Activated CD4-positive, alpha-beta T cell treated with anti-CD3 and anti-CD28 coated beads, Interleukin-2, amount 10 ng/mL, durations not matched to agents 24 days and 14 days (primary cell): ENCODE results near the gene LRRC10. TPM values are rescaled to one million over a fixed set of nuclear protein-coding genes. Genes with fewer than 3 reads are reported as not detected.
"Not testable (repeated sequence)": the region's sequence is repeated elsewhere in the genome, so short reads cannot be mapped to it uniquely, and the experiment has no call there.

Experiments
- DNase-seq: peaks from one replicate; pipeline ENCODE4 v3.0.0; 2022
- H3K27ac Mint-ChIP-seq: one replicate; pipeline ENCODE4 v1.8.0; 2022; ENCODE audit warnings: mild to moderate bottlenecking, mixed read lengths
- H3K27me3 Mint-ChIP-seq: one replicate; pipeline ENCODE4 v1.8.0; 2022; ENCODE audit warnings: mixed read lengths
- H3K36me3 Mint-ChIP-seq: one replicate; pipeline ENCODE4 v1.8.0; 2022; ENCODE audit warnings: low read depth, mild to moderate bottlenecking, mixed read lengths
- H3K4me1 Mint-ChIP-seq: one replicate; pipeline ENCODE4 v1.8.0; 2021; ENCODE audit warnings: mixed read lengths
- H3K4me3 Mint-ChIP-seq: one replicate; pipeline ENCODE4 v1.8.0; 2022; ENCODE audit warnings: mild to moderate bottlenecking, moderate library complexity, mixed read lengths
- H3K9me3 Mint-ChIP-seq: one replicate; pipeline ENCODE4 v1.8.0; 2021; ENCODE audit warnings: mixed read lengths
- intact Hi-C: fragments of 100-400 bp; cut with micrococcal nuclease; formaldehyde crosslinking; loops from one replicate; pipeline ENCODE4 v1.15.1; 2023
- total RNA-seq: library from RNA; stranded (reverse); gene quantifications from 2 replicates; pipeline ENCODE4 v1.2.3, GENCODE V29; 2022

Gene LRRC10
- total RNA-seq, 1 donor from 2014 or later, result not detected

GRCh38 chr12:69639400-69640016 lies 28.8 kb upstream of the LRRC10 start:
- H3K9me3 Mint-ChIP-seq, result no peaks in the 10 kb centered on the region
- intact Hi-C loops, result loop anchor here (1.0 to 5.0 kb wide), 3 partner anchors 167 to 349 kb away; partner anchors contain the start of gene FRS2
- H3K36me3 Mint-ChIP-seq, result no peaks in the 10 kb centered on the region
- DNase-seq, result peak; percentile 88
- H3K4me3 Mint-ChIP-seq, result no peak overlapping the region
- H3K4me1 Mint-ChIP-seq, result peaks cover 2% of the 10 kb centered on the region
- H3K27ac Mint-ChIP-seq, result no peak overlapping the region
- H3K27me3 Mint-ChIP-seq, result peaks cover 2% of the 10 kb centered on the region

- H3K27ac Mint-ChIP-seq, result no peak overlapping the region
- intact Hi-C loops, result no loop called here
- no peaks in the 10 kb centered on the region for H3K9me3 Mint-ChIP-seq
- DNase-seq, result no peak
- no peaks in the 10 kb centered on the region for H3K36me3 Mint-ChIP-seq
- no peak overlapping the region for H3K4me3 Mint-ChIP-seq
- H3K4me1 Mint-ChIP-seq, result no peaks in the 10 kb centered on the region
- peaks cover 2% of the 10 kb centered on the region for H3K27me3 Mint-ChIP-seq
These were observed 22.4 kb upstream of the LRRC10 start for GRCh38 chr12:69633061-69633460.

GRCh38 chr12:69630191-69630590 lies 19.5 kb upstream of the LRRC10 start:
- no peak overlapping the region for H3K27ac Mint-ChIP-seq
- H3K27me3 Mint-ChIP-seq, result peaks cover 2% of the 10 kb centered on the region
- H3K9me3 Mint-ChIP-seq, result no peaks in the 10 kb centered on the region
- H3K36me3 Mint-ChIP-seq, result no peaks in the 10 kb centered on the region
- intact Hi-C loops, result no loop called here
- no peak for DNase-seq
- no peaks in the 10 kb centered on the region for H3K4me1 Mint-ChIP-seq
- H3K4me3 Mint-ChIP-seq, result no peak overlapping the region

GRCh38 chr12:69627501-69627900 lies 16.8 kb upstream of the LRRC10 start:
- Mint-ChIP-seq H3K27ac (no peak overlapping the region), H3K4me3 (no peak overlapping the region), H3K9me3 (no peaks in the 10 kb centered on the region), H3K27me3 (peaks cover 2% of the 10 kb centered on the region), H3K36me3 (no peaks in the 10 kb centered on the region), H3K4me1 (no peaks in the 10 kb centered on the region)
- intact Hi-C loops, result no loop called here
- DNase-seq, result no peak

GRCh38 chr12:69623970-69624369 lies 13.3 kb upstream of the LRRC10 start:
- H3K4me1 Mint-ChIP-seq, result no peaks in the 10 kb centered on the region
- DNase-seq, result no peak
- no peaks in the 10 kb centered on the region for H3K9me3 Mint-ChIP-seq
- H3K27me3 Mint-ChIP-seq, result no peaks in the 10 kb centered on the region
- intact Hi-C loops, result no loop called here
- no peak overlapping the region for H3K4me3 Mint-ChIP-seq
- no peak overlapping the region for H3K27ac Mint-ChIP-seq
- no peaks in the 10 kb centered on the region for H3K36me3 Mint-ChIP-seq

GRCh38 chr12:69621551-69621950 lies 10.8 kb upstream of the LRRC10 start:
- intact Hi-C loops, result no loop called here
- no peak overlapping the region for H3K27ac Mint-ChIP-seq

GRCh38 chr12:69620921-69621320 lies 10.2 kb upstream of the LRRC10 start:
- Mint-ChIP-seq H3K9me3 (no peaks in the 10 kb centered on the region), H3K36me3 (no peaks in the 10 kb centered on the region), H3K4me3 (no peak overlapping the region), H3K4me1 (no peaks in the 10 kb centered on the region), H3K27ac (no peak overlapping the region), H3K27me3 (peaks cover 8% of the 10 kb centered on the region)
- no peak for DNase-seq
- intact Hi-C loops, result no loop called here

More at GRCh38 chr12:69621551-69621950, 10.8 kb upstream of the LRRC10 start:
- no peak overlapping the region for H3K4me3 Mint-ChIP-seq
- H3K4me1 Mint-ChIP-seq, result no peaks in the 10 kb centered on the region
- H3K36me3 Mint-ChIP-seq, result no peaks in the 10 kb centered on the region
- no peak for DNase-seq
- H3K27me3 Mint-ChIP-seq, result peaks cover 8% of the 10 kb centered on the region
- no peaks in the 10 kb centered on the region for H3K9me3 Mint-ChIP-seq

- no peaks in the 10 kb centered on the region for H3K36me3 Mint-ChIP-seq
- no peaks in the 10 kb centered on the region for H3K9me3 Mint-ChIP-seq
- DNase-seq, result no peak
- H3K27ac Mint-ChIP-seq, result no peak overlapping the region
- H3K4me3 Mint-ChIP-seq, result no peak overlapping the region
- H3K4me1 Mint-ChIP-seq, result no peaks in the 10 kb centered on the region
- intact Hi-C loops, result no loop called here
- H3K27me3 Mint-ChIP-seq, result peaks cover 13% of the 10 kb centered on the region
These were observed 9.4 kb upstream of the LRRC10 start for GRCh38 chr12:69620077-69620476.

- Mint-ChIP-seq H3K27me3 (peaks cover 13% of the 10 kb centered on the region), H3K4me1 (no peaks in the 10 kb centered on the region), H3K36me3 (no peaks in the 10 kb centered on the region), H3K27ac (no peak overlapping the region), H3K4me3 (no peak overlapping the region), H3K9me3 (no peaks in the 10 kb centered on the region)
- DNase-seq, result no peak
- intact Hi-C loops, result no loop called here
These were observed 8.3 kb upstream of the LRRC10 start for GRCh38 chr12:69619050-69619449.

GRCh38 chr12:69616025-69616424 lies 5.3 kb upstream of the LRRC10 start:
- Mint-ChIP-seq H3K4me3 (no peak overlapping the region), H3K4me1 (no peaks in the 10 kb centered on the region), H3K27ac (no peak overlapping the region), H3K9me3 (no peaks in the 10 kb centered on the region), H3K27me3 (peaks cover 19% of the 10 kb centered on the region), H3K36me3 (no peaks in the 10 kb centered on the region)
- no peak for DNase-seq
- intact Hi-C loops, result no loop called here

- no peaks in the 10 kb centered on the region for H3K4me1 Mint-ChIP-seq
- H3K27ac Mint-ChIP-seq, result no peak overlapping the region
- DNase-seq, result no peak
These were observed 2.6 kb upstream of the LRRC10 start for GRCh38 chr12:69613351-69613750.

GRCh38 chr12:69610126-69610525 lies 581 bp downstream of the LRRC10 start:
- H3K27ac Mint-ChIP-seq, result no peak overlapping the region
- H3K4me3 Mint-ChIP-seq, result no peak overlapping the region
- H3K9me3 Mint-ChIP-seq, result no peaks in the 10 kb centered on the region
- intact Hi-C loops, result no loop called here
- no peaks in the 10 kb centered on the region for H3K36me3 Mint-ChIP-seq
- H3K27me3 Mint-ChIP-seq, result peaks cover 8% of the 10 kb centered on the region
- no peak for DNase-seq
- no peaks in the 10 kb centered on the region for H3K4me1 Mint-ChIP-seq

More at GRCh38 chr12:69613351-69613750, 2.6 kb upstream of the LRRC10 start:
- H3K36me3 Mint-ChIP-seq, result no peaks in the 10 kb centered on the region
- H3K9me3 Mint-ChIP-seq, result no peaks in the 10 kb centered on the region
- peaks cover 21% of the 10 kb centered on the region for H3K27me3 Mint-ChIP-seq
- intact Hi-C loops, result no loop called here
- no peak overlapping the region for H3K4me3 Mint-ChIP-seq

- intact Hi-C loops, result no loop called here
- peaks cover 5% of the 10 kb centered on the region for H3K27me3 Mint-ChIP-seq
- no peaks in the 10 kb centered on the region for H3K9me3 Mint-ChIP-seq
- no peak for DNase-seq
- H3K27ac Mint-ChIP-seq, result no peak overlapping the region
- no peaks in the 10 kb centered on the region for H3K4me1 Mint-ChIP-seq
- H3K4me3 Mint-ChIP-seq, result no peak overlapping the region
- peaks cover 5% of the 10 kb centered on the region for H3K36me3 Mint-ChIP-seq
These were observed 2.6 kb downstream of the LRRC10 start for GRCh38 chr12:69608114-69608513.

GRCh38 chr12:69604275-69604674 lies 6.4 kb downstream of the LRRC10 start:
- H3K4me3 Mint-ChIP-seq, intact Hi-C loops, H3K27me3 Mint-ChIP-seq, DNase-seq, H3K9me3 Mint-ChIP-seq, H3K27ac Mint-ChIP-seq, H3K4me1 Mint-ChIP-seq: not testable (repeated sequence)
- H3K36me3 Mint-ChIP-seq, result peaks cover 36% of the 10 kb centered on the region

- H3K9me3 Mint-ChIP-seq, H3K4me3 Mint-ChIP-seq, H3K4me1 Mint-ChIP-seq, H3K27me3 Mint-ChIP-seq, H3K27ac Mint-ChIP-seq, DNase-seq, intact Hi-C loops: not testable (repeated sequence)
- peaks cover 41% of the 10 kb centered on the region for H3K36me3 Mint-ChIP-seq
These were observed 7.2 kb downstream of the LRRC10 start for GRCh38 chr12:69603556-69603955.
